ENCODE results near the gene MICU1. TPM values are rescaled to one million over a fixed set of nuclear protein-coding genes. Genes with fewer than 3 reads are reported as not detected.
"Not testable (repeated sequence)": the region's sequence is repeated elsewhere in the genome, so short reads cannot be mapped to it uniquely, and the experiment has no call there.

Gene MICU1
- polyA plus RNA-seq, 1 donor, result 54.6 TPM

GRCh38 chr10:72490951-72491350, 134.9 kb downstream of the MICU1 start:
- H3K4me1 ChIP-seq (ENCODE audit: control insufficient read depth, insufficient read depth, low read length), result no peaks in the 10 kb centered on the region
- WGBS (ENCODE audit: insufficient coverage, low lambda C conversion rate), result 100% methylated on average over 1 of the region's 4 CpGs
- DNase-seq, result no peak

GRCh38 chr10:72487521-72487920, 138.4 kb downstream of the MICU1 start:
- Histone ChIP-seq H3K4me3 (ENCODE audit: low read length) (no peak overlapping the region), H3K36me3 (ENCODE audit: control insufficient read depth, insufficient read depth, low read length) (peaks cover 9% of the 10 kb centered on the region), H3K4me1 (ENCODE audit: control insufficient read depth, insufficient read depth, low read length) (no peaks in the 10 kb centered on the region), H3K27me3 (ENCODE audit: control insufficient read depth, insufficient read depth, low read length) (no peaks in the 10 kb centered on the region), H3K27ac (ENCODE audit: low read length) (no peak overlapping the region), H3K9me3 (ENCODE audit: control insufficient read depth, low read depth, low read length) (no peaks in the 10 kb centered on the region)
- no peak for DNase-seq
- WGBS (ENCODE audit: insufficient coverage, low lambda C conversion rate), result 94% methylated on average over 2 of the region's 3 CpGs

More at GRCh38 chr10:72490951-72491350, 134.9 kb downstream of the MICU1 start:
- Histone ChIP-seq H3K4me3 (ENCODE audit: low read length) (no peak overlapping the region), H3K27me3 (ENCODE audit: control insufficient read depth, insufficient read depth, low read length) (no peaks in the 10 kb centered on the region), H3K9me3 (ENCODE audit: control insufficient read depth, low read depth, low read length) (no peaks in the 10 kb centered on the region), H3K27ac (ENCODE audit: low read length) (no peak overlapping the region), H3K36me3 (ENCODE audit: control insufficient read depth, insufficient read depth, low read length) (peaks cover 3% of the 10 kb centered on the region)

GRCh38 chr10:72487116-72487515, 138.8 kb downstream of the MICU1 start:
- H3K36me3 ChIP-seq (ENCODE audit: control insufficient read depth, insufficient read depth, low read length), result peaks cover 9% of the 10 kb centered on the region
- WGBS (ENCODE audit: insufficient coverage, low lambda C conversion rate), result no CpG with 5 or more reads among the region's 4 CpGs
- no peak for DNase-seq
- H3K27me3 ChIP-seq (ENCODE audit: control insufficient read depth, insufficient read depth, low read length), result no peaks in the 10 kb centered on the region
- H3K4me3 ChIP-seq (ENCODE audit: low read length), result no peak overlapping the region
- no peaks in the 10 kb centered on the region for H3K9me3 ChIP-seq (ENCODE audit: control insufficient read depth, low read depth, low read length)
- H3K4me1 ChIP-seq (ENCODE audit: control insufficient read depth, insufficient read depth, low read length), result no peaks in the 10 kb centered on the region
- no peak overlapping the region for H3K27ac ChIP-seq (ENCODE audit: low read length)

- H3K36me3 ChIP-seq (ENCODE audit: control insufficient read depth, insufficient read depth, low read length), result peaks cover 6% of the 10 kb centered on the region
- H3K4me3 ChIP-seq (ENCODE audit: low read length), result no peak overlapping the region
- H3K27me3 ChIP-seq (ENCODE audit: control insufficient read depth, insufficient read depth, low read length), result no peaks in the 10 kb centered on the region
- no peak for DNase-seq
- WGBS (ENCODE audit: insufficient coverage, low lambda C conversion rate), result no CpG with 5 or more reads among the region's 3 CpGs
- no peak overlapping the region for H3K27ac ChIP-seq (ENCODE audit: low read length)
- no peaks in the 10 kb centered on the region for H3K4me1 ChIP-seq (ENCODE audit: control insufficient read depth, insufficient read depth, low read length)
- no peaks in the 10 kb centered on the region for H3K9me3 ChIP-seq (ENCODE audit: control insufficient read depth, low read depth, low read length)
Observed at GRCh38 chr10:72485701-72486100, 140.2 kb downstream of the MICU1 start.

- WGBS (ENCODE audit: insufficient coverage, low lambda C conversion rate), result no CpG with 5 or more reads among the region's 3 CpGs
Observed at GRCh38 chr10:72484521-72484920, 141.4 kb downstream of the MICU1 start.

GRCh38 chr10:72483471-72483870, 142.4 kb downstream of the MICU1 start:
- H3K36me3 ChIP-seq (ENCODE audit: control insufficient read depth, insufficient read depth, low read length), result peaks cover 7% of the 10 kb centered on the region

More at GRCh38 chr10:72484521-72484920, 141.4 kb downstream of the MICU1 start:
- Histone ChIP-seq H3K27me3 (ENCODE audit: control insufficient read depth, insufficient read depth, low read length) (no peaks in the 10 kb centered on the region), H3K36me3 (ENCODE audit: control insufficient read depth, insufficient read depth, low read length) (peaks cover 5% of the 10 kb centered on the region), H3K9me3 (ENCODE audit: control insufficient read depth, low read depth, low read length) (no peaks in the 10 kb centered on the region), H3K4me1 (ENCODE audit: control insufficient read depth, insufficient read depth, low read length) (no peaks in the 10 kb centered on the region), H3K27ac (ENCODE audit: low read length) (no peak overlapping the region), H3K4me3 (ENCODE audit: low read length) (no peak overlapping the region)
- no peak for DNase-seq

GRCh38 chr10:72480861-72481260, 145.0 kb downstream of the MICU1 start:
- Histone ChIP-seq H3K27ac (ENCODE audit: low read length) (no peak overlapping the region), H3K4me1 (ENCODE audit: control insufficient read depth, insufficient read depth, low read length) (no peaks in the 10 kb centered on the region), H3K36me3 (ENCODE audit: control insufficient read depth, insufficient read depth, low read length) (peaks cover 16% of the 10 kb centered on the region), H3K4me3 (ENCODE audit: low read length) (no peak overlapping the region), H3K27me3 (ENCODE audit: control insufficient read depth, insufficient read depth, low read length) (no peaks in the 10 kb centered on the region), H3K9me3 (ENCODE audit: control insufficient read depth, low read depth, low read length) (no peaks in the 10 kb centered on the region)
- WGBS (ENCODE audit: insufficient coverage, low lambda C conversion rate), result no CpG with 5 or more reads among the region's 2 CpGs
- DNase-seq, result no peak

More at GRCh38 chr10:72483471-72483870, 142.4 kb downstream of the MICU1 start:
- Histone ChIP-seq H3K9me3 (ENCODE audit: control insufficient read depth, low read depth, low read length) (no peaks in the 10 kb centered on the region), H3K4me3 (ENCODE audit: low read length) (no peak overlapping the region), H3K27ac (ENCODE audit: low read length) (no peak overlapping the region), H3K4me1 (ENCODE audit: control insufficient read depth, insufficient read depth, low read length) (no peaks in the 10 kb centered on the region), H3K27me3 (ENCODE audit: control insufficient read depth, insufficient read depth, low read length) (no peaks in the 10 kb centered on the region)
- no CpG with 5 or more reads among the region's 6 CpGs for WGBS (ENCODE audit: insufficient coverage, low lambda C conversion rate)
- DNase-seq, result no peak

- H3K36me3 ChIP-seq (ENCODE audit: control insufficient read depth, insufficient read depth, low read length), result peaks cover 23% of the 10 kb centered on the region
- H3K27me3 ChIP-seq (ENCODE audit: control insufficient read depth, insufficient read depth, low read length), result no peaks in the 10 kb centered on the region
- no peaks in the 10 kb centered on the region for H3K9me3 ChIP-seq (ENCODE audit: control insufficient read depth, low read depth, low read length)
- H3K4me3 ChIP-seq (ENCODE audit: low read length), result no peak overlapping the region
- DNase-seq, result no peak
- no peak overlapping the region for H3K27ac ChIP-seq (ENCODE audit: low read length)
- 100% methylated on average over 2 of the region's 2 CpGs for WGBS (ENCODE audit: insufficient coverage, low lambda C conversion rate)
- no peaks in the 10 kb centered on the region for H3K4me1 ChIP-seq (ENCODE audit: control insufficient read depth, insufficient read depth, low read length)
Observed at GRCh38 chr10:72477463-72477862, 148.4 kb downstream of the MICU1 start.

- DNase-seq, result no peak
- WGBS (ENCODE audit: insufficient coverage, low lambda C conversion rate), result no CpG with 5 or more reads among the region's 1 CpG
- Histone ChIP-seq H3K27me3 (ENCODE audit: control insufficient read depth, insufficient read depth, low read length) (no peaks in the 10 kb centered on the region), H3K4me3 (ENCODE audit: low read length) (no peak overlapping the region), H3K9me3 (ENCODE audit: control insufficient read depth, low read depth, low read length) (no peaks in the 10 kb centered on the region), H3K4me1 (ENCODE audit: control insufficient read depth, insufficient read depth, low read length) (no peaks in the 10 kb centered on the region), H3K36me3 (ENCODE audit: control insufficient read depth, insufficient read depth, low read length) (peaks cover 21% of the 10 kb centered on the region), H3K27ac (ENCODE audit: low read length) (no peak overlapping the region)
Observed at GRCh38 chr10:72472306-72472705, 153.6 kb downstream of the MICU1 start.

- H3K4me3 ChIP-seq (ENCODE audit: low read length), result no peak overlapping the region
- H3K27me3 ChIP-seq (ENCODE audit: control insufficient read depth, insufficient read depth, low read length), result no peaks in the 10 kb centered on the region
- no peak for DNase-seq
- peaks cover 14% of the 10 kb centered on the region for H3K36me3 ChIP-seq (ENCODE audit: control insufficient read depth, insufficient read depth, low read length)
- H3K27ac ChIP-seq (ENCODE audit: low read length), result no peak overlapping the region
- no peaks in the 10 kb centered on the region for H3K9me3 ChIP-seq (ENCODE audit: control insufficient read depth, low read depth, low read length)
- H3K4me1 ChIP-seq (ENCODE audit: control insufficient read depth, insufficient read depth, low read length), result no peaks in the 10 kb centered on the region
- WGBS (ENCODE audit: insufficient coverage, low lambda C conversion rate), result no CpG with 5 or more reads among the region's 1 CpG
Observed at GRCh38 chr10:72470666-72471065, 155.2 kb downstream of the MICU1 start.

- H3K27me3 ChIP-seq (ENCODE audit: control insufficient read depth, insufficient read depth, low read length); H3K27ac ChIP-seq (ENCODE audit: low read length); H3K36me3 ChIP-seq (ENCODE audit: control insufficient read depth, insufficient read depth, low read length); DNase-seq; H3K4me3 ChIP-seq (ENCODE audit: low read length); H3K4me1 ChIP-seq (ENCODE audit: control insufficient read depth, insufficient read depth, low read length); H3K9me3 ChIP-seq (ENCODE audit: control insufficient read depth, low read depth, low read length): not testable (repeated sequence)
- WGBS (ENCODE audit: insufficient coverage, low lambda C conversion rate), result no CpG with 5 or more reads among the region's 7 CpGs
Observed at GRCh38 chr10:72467064-72467463, 158.8 kb downstream of the MICU1 start.

Data from large intestine (tissue), 3 donors.